VCaP (cell line): ENCODE data around the gene SMYD3.
A peak's percentile ranks its signal among the peaks of the same experiment; 100 is the strongest.

Experiments
- H3K27ac ChIP-seq: fragments of 450-650 bp; 2 replicates; pipeline ENCODE4 v1.5.1; 2017
- TF ChIP-seq, protein P1 (sequence below): fragments of 450-650 bp; conservative IDR thresholded peaks from 2 replicates; pipeline ENCODE4 v1.5.1; 2017; ENCODE audit warnings: mild to moderate bottlenecking, moderate library complexity

The SMYD3 gene

GRCh38 chr1:246270236-246270635, 236.8 kb downstream of the SMYD3 start:
- TF ChIP-seq, protein P1, sequence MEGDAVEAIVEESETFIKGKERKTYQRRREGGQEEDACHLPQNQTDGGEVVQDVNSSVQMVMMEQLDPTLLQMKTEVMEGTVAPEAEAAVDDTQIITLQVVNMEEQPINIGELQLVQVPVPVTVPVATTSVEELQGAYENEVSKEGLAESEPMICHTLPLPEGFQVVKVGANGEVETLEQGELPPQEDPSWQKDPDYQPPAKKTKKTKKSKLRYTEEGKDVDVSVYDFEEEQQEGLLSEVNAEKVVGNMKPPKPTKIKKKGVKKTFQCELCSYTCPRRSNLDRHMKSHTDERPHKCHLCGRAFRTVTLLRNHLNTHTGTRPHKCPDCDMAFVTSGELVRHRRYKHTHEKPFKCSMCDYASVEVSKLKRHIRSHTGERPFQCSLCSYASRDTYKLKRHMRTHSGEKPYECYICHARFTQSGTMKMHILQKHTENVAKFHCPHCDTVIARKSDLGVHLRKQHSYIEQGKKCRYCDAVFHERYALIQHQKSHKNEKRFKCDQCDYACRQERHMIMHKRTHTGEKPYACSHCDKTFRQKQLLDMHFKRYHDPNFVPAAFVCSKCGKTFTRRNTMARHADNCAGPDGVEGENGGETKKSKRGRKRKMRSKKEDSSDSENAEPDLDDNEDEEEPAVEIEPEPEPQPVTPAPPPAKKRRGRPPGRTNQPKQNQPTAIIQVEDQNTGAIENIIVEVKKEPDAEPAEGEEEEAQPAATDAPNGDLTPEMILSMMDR, result no peak

DNA sequence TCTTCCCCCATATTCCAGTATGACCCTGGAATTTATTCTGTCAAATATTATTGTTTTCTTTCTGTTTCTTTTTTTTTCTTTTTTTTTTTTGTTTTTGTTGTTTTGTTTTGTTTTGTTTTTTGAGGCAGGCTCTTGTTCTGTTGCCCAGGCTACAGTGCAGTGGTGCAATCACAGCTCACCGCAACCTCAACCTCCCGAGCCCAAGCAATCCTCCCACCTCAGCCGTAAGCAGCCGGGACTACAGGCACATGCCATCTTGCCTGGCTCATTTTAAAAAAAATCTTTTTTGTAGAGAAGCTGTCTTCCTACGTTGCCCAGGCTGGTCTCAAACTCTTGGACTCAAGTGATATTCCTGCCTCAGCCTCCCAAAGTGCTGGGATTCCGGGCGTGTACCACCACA, 237.6 kb downstream of the SMYD3 start:
- TF ChIP-seq, protein P1, result no peak
- no peak overlapping the region for H3K27ac ChIP-seq

More at GRCh38 chr1:246270236-246270635, 236.8 kb downstream of the SMYD3 start:
- no peak overlapping the region for H3K27ac ChIP-seq

DNA sequence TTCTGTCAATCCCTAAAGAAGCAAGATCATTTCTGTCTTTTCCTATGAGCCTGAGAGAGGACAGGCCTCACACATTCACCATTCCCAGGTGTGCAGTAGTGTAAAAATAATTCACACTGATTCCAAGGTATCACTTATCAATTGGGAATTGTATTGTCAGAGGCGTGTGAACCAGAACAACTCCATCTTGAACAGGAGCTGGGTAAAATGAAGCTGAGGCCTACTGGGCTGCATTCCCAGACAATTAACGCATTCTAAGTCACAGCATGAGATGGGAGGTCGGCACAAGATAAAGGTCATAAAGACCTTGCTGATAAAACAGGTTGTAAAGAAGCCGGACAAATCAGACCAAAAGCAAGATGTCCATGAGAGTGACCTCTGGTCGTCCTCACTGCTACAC, 239.2 kb downstream of the SMYD3 start:
- H3K27ac ChIP-seq, result no peak overlapping the region
- TF ChIP-seq, protein P1, result no peak

DNA sequence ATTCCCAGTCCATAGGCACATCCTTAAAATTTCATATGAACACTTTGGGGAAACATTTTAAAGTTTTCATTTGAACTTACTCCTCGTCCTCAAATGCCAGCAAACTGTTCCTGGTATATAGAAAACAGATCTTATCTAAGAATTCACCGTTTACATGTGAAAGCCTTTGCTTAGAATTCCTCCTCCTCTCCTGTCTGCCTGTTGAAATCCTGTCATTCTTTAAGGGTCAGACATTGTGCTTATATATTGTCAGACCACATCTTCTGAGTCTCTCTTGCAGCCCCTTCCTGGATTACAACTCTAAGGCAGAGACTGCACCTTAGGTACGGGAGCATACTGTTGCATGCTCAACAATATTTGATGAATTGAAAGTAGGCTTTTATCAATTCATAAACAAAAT, 239.7 kb downstream of the SMYD3 start:
- TF ChIP-seq, protein P1, result no peak
- no peak overlapping the region for H3K27ac ChIP-seq

- H3K27ac ChIP-seq, result no peak overlapping the region
- TF ChIP-seq, protein P1, result no peak
Measured at GRCh38 chr1:246265481-246265880, 241.6 kb downstream of the SMYD3 start.

DNA sequence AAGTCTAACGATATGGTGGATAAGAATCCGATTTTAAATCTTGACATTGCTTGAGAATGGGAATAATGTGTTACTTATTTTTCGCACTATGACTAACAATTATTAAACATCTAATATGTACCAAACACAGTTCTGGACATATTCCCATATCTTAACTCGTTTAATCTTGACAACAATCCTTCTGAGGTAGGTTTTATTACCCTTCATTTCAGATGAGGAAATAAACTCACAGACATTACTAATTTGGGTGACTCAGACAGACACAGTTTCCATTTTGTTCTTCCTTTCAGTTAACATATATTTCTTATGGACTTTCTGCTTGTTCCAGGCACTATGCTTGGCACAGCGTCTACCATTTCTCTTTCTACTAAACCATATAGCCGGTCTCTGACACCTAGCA, 244.8 kb downstream of the SMYD3 start:
- TF ChIP-seq, protein P1, result no peak
- H3K27ac ChIP-seq, result no peak overlapping the region

GRCh38 chr1:246261639-246262038, 245.4 kb downstream of the SMYD3 start:
- TF ChIP-seq, protein P1, result peak; percentile 40
- no peak overlapping the region for H3K27ac ChIP-seq

- TF ChIP-seq, protein P1, result no peak
- H3K27ac ChIP-seq, result no peak overlapping the region
Measured at GRCh38 chr1:246258250-246258649, 248.8 kb downstream of the SMYD3 start.
